NCI-H524 (cell line): ENCODE measurements around the gene TNFRSF13B.
"Not testable (repeated sequence)": the region's sequence is repeated elsewhere in the genome, so short reads cannot be mapped to it uniquely, and the experiment has no call there.

Experiments used
- DNase-seq, 2 experiments: peaks; one replicate each; lab custom pipeline; 2025; lab: John Stamatoyannopoulos, UW

TNFRSF13B gene

GRCh38 chr17:17004997-17005614, 33.2 kb upstream of the TNFRSF13B start:
- not testable (repeated sequence) for DNase-seq

- DNase-seq = no peak
These were observed 32.5 kb upstream of the TNFRSF13B start for GRCh38 chr17:17004251-17004996.

GRCh38 chr17:17002731-17003715, 31.1 kb upstream of the TNFRSF13B start:
- DNase-seq = not testable (repeated sequence)

GRCh38 chr17:17001874-17002520, 30.1 kb upstream of the TNFRSF13B start:
- peak; percentile 29 to 62 for DNase-seq

- DNase-seq = peak; percentile 54 to 82
These were observed 29.3 kb upstream of the TNFRSF13B start for GRCh38 chr17:17001076-17001777.

- no peak for DNase-seq
These were observed 28.2 kb upstream of the TNFRSF13B start for GRCh38 chr17:16999931-17000625.

GRCh38 chr17:16997514-16998429, 25.9 kb upstream of the TNFRSF13B start:
- peak in 1 of 2 experiments; percentile 12 for DNase-seq

- not testable (repeated sequence) for DNase-seq
These were observed 24.8 kb upstream of the TNFRSF13B start for GRCh38 chr17:16996726-16997125.

- DNase-seq = no peak
These were observed 24.0 kb upstream of the TNFRSF13B start for GRCh38 chr17:16995930-16996329.

GRCh38 chr17:16994631-16995030, 22.7 kb upstream of the TNFRSF13B start:
- no peak for DNase-seq

GRCh38 chr17:16991349-16992009, 19.6 kb upstream of the TNFRSF13B start:
- peak; percentile 20 to 63 for DNase-seq

- DNase-seq = peak in 1 of 2 experiments; percentile 57
These were observed 18.3 kb upstream of the TNFRSF13B start for GRCh38 chr17:16989953-16990860.

- no peak for DNase-seq
These were observed 17.5 kb upstream of the TNFRSF13B start for GRCh38 chr17:16989230-16989952.

- no peak for DNase-seq
These were observed 16.9 kb upstream of the TNFRSF13B start for GRCh38 chr17:16988749-16989229.

GRCh38 chr17:16987830-16988601, 16.1 kb upstream of the TNFRSF13B start:
- no peak for DNase-seq
